ENCODE measurements around the gene MAP6.

The MAP6 gene

DNA sequence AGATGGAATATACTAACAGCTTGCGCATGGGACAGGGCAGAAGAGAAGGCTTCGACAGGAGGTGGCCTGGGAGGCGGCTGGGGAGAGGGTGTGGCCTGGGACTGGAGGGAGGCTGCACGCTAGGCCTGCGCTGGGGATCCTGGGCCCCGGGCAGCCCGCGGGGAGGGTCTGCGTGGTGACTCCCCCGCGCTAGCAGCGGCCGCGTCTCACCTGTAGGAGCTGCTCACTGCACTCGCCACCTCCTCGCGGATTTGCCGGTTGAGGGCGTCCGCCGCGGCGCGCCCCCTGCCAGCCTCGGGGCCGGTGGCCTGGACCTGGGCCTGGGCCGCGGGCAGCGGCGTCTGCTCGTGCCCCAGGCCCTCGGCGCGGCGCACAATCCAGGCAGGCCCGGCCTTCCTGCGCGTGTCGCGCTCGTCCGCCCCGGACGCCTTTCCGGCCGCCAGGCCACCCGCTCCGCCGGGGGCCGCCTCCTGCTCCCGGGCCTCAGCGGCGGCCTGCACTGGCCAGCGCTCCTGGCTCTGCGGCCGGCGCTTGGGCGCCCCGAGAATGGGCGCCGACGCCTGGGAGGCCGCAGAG lies 1.5 kb downstream of the MAP6 start:
- DNase-seq (ENCODE audit: low read depth) = no peak

DNA sequence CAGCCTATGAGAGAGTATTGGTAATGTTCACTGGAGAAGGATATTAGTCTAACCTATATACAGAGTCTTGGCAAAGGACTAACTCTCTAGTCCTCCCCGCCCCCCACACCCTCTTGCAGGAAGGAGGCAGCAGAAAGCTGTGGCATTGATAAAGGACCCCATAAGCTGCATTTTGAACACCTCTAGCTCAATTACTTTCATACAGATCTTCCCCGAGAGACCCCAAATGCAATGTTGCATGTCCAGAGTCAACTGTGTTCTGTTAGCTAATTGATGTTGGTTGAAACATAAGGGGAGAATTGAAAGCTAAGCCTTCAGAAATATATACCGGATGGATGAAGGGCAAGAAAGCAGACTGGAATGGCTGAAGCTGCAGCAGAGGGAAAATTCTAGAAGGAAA lies 2.8 kb downstream of the MAP6 start:
- no peak for DNase-seq (ENCODE audit: low read depth)

DNA sequence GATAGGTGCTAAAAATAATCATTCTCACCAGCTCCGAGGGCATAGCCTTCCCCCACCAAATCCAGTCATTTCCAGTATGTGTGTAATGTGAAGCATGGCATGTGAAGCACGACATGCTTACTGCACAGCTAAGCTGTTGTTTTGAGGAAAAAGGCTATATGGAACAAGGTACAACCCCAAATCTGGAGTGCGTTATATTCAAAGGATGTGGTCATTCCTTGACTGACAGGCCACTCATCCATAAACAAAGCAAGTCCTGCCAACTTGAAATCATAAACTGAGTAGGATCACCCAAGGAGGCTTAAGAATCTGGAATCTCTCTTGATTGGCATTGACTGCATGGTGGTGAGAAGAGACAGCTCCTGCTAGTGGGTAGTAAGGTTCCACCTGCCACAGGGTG lies 3.7 kb downstream of the MAP6 start:
- DNase-seq (ENCODE audit: low read depth) = no peak

DNA sequence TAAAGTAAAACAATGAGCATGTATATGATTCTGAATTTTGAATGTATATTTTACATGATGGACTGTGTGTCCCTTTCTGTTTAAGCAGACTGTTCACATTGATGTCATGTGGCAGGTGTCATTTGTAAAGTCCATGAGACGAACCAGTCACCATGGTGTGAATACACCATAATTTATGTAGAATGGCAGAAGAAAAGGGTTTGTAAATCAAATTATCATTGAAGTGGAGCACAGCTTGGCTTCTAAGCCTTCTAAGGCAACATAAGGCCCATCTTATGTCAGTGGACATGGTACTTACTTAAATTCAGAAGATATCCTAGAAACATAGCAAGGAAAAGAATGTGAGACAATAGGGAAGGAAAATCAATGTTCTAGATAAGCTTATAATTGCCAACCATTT lies 4.4 kb downstream of the MAP6 start:
- no peak for DNase-seq (ENCODE audit: low read depth)

DNA sequence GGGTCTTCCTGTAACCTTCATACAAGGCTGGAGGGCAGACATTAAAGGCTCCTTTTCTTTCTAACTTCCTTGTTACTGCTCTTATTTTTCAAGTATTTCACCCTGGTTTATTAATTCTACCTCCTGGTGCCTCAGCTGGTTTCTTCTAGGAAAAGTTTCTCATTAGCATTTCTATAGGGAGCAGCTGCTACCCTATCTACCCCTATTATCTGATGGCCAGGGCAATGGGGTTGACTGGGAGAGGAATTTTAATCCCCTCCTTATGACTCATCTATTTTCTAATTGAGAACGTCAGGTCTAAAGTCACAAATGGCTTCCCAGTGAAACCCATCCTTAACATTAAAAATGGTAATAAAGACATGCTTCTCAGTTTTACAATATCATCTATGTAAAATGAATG lies 5.0 kb downstream of the MAP6 start:
- no peak for DNase-seq (ENCODE audit: low read depth)

DNA sequence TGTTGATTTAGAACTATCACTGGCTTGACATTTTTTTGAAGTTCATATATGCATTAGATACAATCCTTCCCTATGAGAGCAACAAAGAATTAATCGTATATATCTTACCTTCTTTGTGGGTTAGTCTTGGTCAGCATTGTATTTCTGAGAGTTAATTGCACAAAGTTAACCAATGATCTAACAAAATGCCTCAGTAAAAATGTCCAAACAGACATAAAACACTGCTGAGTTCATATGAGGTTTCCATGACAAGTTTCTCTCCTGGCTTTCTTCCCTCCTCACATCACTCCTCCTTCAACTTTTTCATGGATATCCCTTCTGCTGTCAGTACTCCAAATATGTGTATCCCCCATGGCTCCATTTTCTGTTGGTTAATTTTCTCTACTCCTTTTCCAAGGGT lies 9.0 kb downstream of the MAP6 start:
- no peak for DNase-seq (ENCODE audit: low read depth)

DNA sequence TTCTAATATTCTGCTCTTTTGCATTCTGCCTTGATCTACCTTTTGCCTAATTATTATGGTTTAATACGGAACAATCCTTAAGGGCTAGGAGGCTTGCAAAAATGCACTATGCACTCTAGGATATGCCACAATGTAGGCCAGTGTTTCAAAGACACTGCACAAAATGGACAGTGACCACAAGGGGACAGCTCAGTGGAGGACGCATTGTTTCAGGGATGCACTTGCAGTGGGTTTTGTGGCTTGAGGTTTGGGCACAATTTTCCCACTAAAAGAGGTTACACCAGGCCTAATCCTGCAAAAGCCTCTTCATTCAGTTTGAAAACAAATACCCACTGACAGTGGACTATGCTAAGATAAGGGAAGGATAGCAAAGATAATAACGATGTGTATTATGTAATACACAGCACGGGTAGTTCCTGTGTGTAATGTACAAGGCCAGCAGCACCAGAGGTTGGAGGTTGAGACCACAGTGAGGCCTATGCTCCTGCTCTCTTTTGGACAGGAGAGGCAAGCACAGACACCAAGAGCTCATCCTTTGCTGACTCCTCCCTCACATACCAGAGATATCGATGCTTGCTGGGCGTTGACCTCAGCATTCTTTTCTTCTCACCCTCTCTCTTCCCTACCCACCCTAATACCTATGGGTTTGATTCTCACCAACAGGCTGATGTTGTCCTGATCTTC lies 12.7 kb downstream of the MAP6 start:
- no peak for DNase-seq (ENCODE audit: low read depth)

DNA sequence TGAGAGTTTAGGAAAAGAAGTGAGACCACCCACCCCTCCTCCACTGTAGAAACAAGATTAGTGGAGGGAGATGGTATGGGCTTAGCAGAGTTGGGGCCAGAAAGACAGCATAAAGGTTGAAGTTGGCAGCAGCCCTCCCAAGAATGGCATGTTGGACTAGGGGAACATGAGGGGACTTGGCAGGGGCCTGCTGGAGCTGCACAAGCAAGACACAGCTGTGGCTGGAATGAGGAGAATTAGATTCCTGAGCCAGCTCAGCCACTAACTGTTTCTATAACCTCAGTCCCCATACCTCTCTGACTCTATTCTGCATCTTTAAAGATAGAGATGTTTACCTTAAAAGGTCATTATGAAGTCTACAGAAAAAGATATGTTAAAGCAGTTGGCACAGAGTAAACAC lies 13.2 kb downstream of the MAP6 start:
- DNase-seq (ENCODE audit: low read depth) = no peak

DNA sequence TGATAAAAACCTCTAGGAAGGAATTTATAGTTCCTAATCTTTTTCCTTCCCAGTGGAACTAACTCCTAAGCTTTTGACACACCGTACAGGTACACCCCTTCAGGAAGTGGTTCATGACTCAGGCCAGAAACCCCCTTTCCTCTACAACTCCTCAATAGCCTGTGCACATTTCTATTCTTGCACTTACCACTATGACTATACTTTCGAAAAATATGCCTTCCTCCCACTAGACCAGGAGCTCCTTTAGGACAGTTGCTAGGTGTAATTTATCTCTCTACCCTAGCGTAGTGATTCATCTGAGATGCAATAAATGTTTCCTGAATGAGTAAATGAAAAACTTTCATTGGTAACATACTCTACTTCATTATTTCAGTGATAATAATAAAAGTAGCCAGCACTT lies 14.5 kb downstream of the MAP6 start:
- no peak for DNase-seq (ENCODE audit: low read depth)

DNA sequence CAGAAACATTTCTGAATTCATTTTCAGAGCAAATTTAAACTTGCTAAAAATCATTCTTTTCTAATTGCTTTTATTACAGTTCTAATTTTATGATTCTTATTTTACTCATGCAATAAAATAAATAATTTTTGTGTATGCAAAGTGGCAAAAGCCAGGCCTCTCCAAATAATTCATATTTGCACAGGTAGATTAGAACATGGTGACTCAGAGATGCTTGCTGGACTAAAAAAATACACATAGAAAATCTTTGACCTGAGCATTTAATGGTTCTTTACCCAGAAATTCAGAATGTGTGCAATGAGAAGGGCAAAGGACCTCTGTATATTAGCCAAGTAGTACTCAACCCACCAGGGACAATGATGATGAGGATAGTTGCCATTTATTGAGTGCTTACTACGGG lies 15.3 kb downstream of the MAP6 start:
- no peak for DNase-seq (ENCODE audit: low read depth)

DNA sequence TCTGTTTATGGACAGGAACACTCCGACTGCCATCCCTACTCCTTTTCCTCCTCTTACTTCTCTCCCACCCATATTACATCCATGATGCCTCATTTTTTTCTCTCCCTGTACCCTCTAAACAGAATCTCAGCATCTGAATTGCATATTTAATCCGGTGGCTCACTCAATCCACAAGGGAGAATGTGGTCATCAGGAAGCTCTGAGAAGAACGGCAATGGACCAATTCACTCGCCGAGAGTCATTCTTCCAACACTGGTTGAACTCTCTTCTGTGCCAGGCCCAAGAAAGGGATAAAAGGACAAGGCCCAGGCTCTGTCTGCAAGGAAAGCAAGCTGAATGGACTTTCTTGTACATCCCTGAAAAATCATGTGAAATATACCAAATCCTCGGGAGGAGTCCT lies 15.9 kb downstream of the MAP6 start:
- DNase-seq (ENCODE audit: low read depth) = no peak

DNA sequence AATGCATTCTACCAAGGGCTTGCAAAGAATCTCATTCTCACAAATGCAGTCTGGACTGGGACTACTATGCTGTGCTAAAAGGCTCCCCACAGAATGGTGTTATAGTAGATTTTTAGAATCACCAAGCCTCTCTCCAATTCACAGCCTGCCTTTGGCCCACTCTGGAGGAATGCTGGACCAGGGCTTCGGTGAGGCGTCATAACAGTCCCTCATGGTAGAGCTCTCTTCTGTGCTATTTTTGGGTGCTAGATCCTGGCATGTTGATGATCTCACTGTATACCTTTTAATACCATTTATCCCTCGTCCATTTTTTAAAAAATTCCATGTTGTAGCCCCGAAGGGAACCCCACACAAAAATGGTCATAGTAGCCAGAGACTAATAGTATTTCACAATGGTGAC lies 17.6 kb downstream of the MAP6 start:
- DNase-seq (ENCODE audit: low read depth) = no peak

DNA sequence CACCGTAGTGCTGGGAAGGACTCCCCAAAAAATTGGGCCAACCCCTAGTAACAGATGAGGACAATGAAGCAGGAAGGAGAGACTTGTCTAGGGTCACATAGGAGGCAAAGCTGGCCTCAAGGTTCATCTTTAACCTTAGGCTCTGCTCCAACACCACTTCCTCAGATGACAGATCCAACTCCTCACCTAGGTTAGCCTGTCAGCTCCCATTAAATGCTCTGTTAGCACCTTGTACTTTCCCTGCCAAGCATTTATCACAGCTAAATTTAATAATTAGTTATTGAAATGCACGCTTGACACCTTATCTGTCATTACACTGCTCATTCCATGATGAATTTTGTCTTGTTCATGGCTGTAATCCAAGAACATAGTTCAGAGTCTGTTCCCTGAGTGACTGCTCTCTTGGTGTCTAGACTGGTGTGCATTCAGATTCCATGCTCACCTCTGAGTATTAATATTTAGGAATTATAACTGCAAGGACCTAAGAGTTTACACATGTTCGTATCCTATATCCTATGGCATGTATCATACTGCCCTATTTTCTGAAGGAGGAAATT lies 18.6 kb downstream of the MAP6 start:
- DNase-seq (ENCODE audit: low read depth) = no peak

DNA sequence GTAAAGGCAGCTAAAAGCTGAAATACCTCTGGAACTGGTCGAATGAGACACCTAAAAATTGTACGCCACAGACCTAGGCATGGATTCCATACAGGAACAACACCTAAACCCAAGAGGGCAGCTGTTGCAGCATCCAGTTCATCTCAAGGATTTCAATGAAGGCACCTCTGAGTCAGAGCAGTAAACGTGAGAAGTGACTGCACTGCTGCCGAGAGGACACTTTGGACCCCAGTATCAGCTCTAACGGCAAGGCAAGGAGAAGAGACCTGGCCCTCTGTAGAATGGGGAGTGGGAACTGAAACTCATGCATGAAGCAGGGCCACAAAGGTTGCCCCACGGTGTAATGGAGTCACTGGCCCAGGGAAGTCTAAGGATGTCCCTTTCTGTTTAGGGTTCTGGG lies 23.9 kb downstream of the MAP6 start:
- DNase-seq (ENCODE audit: low read depth) = no peak

DNA sequence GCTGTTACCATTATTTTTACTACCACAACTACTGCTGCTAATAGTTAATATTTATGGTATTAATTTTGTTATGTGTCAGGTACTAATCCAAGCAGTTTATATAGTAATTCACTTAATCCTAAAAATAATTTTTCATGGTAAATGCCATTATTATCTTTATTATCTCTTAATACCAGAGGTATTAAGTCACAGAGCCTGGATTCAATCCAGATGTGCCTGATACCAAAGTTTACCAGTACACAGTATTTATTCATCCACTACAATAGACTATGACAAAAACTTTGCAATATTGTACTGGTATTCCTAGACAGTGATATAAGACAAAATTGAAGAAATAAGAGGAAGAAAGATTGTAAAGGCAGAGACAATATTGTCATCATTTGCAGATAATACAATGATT lies 24.5 kb downstream of the MAP6 start:
- no peak for DNase-seq (ENCODE audit: low read depth)

DNA sequence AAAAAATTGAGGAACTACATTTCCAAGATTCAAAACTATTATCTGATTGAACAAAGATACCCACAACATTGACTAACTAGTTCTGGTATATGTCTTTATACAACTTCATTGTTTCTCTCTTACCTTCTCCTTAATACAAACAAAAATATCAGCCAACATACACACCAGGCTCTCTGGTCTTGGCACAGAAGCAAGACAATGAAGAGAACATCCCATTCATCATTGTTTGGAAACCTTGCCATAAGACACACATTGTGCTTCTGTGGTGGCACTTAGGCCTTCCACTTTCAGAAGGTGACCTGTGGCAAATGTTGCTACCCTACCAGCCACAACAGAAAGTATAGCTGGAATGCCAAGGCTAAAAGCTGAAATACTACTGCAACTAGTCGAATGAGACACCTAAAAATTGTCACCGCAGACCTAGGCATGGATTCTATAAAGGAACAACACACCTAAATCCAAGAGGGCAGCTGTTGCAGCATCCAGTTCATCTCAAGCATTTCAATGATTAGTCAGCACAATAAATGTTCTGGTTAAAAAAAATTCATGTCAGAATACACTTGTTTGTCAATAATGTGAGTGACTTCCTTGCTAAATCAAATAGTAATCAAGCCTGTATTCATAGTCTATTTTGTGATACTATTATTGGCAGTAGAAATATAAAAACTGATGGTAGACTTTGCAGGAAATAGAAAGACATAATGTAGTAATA lies 26.3 kb downstream of the MAP6 start:
- DNase-seq (ENCODE audit: low read depth) = no peak

DNA sequence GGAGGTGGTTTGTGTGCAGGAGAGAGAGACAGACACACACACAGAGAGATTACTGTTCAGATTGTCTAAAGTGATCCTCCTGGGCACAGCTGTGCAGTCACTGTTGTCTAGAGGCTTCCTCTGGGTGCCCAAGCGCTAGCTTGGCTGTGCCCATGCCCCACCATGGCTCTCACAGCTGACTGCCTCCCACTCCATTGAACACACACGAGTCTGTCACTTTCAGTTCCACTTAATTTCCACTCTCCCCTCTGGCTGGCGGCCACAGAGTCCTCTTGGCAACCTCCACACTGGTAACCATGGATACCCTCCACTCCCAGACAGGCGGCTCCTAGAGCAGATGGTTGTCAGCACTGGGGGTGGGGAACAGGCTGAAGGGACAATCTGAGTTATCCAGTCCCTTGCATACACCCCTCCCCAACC lies 29.1 kb downstream of the MAP6 start:
- no peak for DNase-seq (ENCODE audit: low read depth)

DNA sequence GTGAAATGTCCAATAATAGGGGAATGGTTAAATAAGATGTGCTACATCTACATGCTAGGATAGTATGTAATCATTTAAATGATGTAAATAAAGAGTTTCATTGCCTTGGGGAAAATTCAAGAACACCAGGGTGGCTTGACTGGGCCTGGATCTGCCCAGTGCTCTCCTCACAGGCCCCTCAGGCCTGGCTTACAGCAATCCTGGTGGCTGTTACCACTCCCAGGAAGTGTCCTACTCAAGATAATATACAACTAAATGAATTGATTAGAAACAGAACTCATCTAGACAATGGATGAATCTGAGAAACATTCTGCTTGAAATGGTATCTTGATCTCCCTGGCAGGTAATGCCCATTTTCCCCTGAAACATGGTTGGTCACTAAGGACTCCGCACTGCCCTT lies 30.8 kb downstream of the MAP6 start:
- no peak for DNase-seq (ENCODE audit: low read depth)

DNA sequence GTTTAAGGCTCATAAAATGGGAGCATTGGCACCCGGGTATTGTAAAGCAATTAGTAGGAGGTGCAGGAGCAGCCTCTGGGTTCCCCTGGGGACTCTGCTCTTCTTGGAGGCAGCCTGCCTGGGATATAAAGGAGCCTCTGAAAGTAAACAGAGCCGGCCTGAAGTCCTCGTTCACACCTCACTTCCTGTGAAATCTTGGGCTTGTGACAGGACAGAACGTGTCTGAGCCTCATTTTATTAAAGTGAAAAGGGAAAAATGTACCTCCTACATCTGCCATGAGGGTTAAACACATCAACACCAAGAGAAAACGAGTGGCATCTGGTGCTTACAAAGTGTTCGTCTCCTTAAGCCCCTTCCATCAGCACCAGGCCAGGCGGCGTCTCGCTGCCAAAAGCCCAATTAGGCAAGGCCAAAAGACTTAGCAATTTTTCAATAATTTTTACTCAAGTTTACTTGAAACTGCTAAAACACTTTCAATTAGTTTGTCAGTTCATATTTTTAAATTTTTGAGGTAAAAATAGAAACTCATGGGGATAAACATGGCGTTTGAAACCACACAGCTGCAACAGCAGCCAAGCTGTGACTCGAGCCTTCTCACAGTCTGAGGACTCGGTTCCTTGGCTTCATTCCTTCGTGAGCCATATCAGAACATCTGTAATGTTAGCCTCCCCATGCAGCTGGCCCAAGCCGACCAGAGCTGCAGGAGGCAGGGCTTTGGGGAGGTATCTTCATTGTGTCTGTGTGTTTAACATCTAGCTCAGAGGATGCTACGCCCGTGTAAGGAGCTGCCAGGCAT lies 33.6 kb downstream of the MAP6 start:
- no peak for DNase-seq (ENCODE audit: low read depth)

DNA sequence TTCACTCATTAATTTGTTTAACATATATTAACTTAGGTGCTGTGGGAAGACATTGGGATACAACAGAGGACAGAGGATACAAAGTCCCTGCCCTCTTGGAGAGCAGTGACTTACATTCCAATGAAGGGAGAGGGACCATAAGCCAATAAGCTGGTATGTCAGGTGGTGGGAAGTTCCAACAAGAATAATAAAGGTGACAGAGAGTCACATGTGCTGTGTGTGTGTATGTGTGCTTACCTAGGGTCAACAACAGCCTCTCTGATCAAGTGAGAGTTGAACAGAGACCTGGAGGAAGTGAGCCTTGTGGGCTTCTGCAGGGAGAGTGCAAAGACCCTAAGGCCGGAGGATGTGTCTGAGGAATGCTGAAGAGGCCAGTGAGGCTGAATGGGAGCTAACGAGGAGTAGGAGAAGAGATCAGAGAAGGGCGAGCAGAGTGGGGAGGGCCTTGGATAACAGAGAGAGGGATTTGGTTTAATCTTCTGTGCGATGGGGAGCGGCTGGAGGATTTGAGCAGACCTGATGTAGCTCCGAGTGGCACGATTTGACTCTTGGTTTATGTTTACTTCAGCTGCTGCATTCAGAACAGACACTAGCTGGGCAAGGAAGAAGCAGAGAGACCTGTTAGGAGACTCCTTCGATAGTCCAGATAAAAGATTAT lies 35.3 kb downstream of the MAP6 start:
- DNase-seq (ENCODE audit: low read depth) = no peak

DNA sequence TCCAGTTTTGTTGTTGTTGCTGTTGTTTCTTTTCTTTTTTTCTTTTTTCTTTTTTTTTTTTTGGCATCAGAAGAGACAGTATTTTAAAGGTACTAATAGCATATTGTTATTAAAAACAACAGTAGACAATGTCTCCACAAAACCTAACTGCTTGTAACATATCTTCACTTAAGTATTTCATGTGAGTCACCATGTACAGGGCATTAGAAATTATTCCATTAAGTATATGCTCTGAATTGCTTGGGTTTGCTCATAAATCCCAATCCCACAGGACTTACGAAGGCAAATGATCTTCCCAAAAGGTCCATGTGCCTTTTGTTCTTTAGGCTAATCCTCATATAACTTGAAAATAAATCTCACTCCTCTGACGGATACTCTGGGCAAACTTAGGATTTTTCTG lies 35.9 kb downstream of the MAP6 start:
- no peak for DNase-seq (ENCODE audit: low read depth)

DNA sequence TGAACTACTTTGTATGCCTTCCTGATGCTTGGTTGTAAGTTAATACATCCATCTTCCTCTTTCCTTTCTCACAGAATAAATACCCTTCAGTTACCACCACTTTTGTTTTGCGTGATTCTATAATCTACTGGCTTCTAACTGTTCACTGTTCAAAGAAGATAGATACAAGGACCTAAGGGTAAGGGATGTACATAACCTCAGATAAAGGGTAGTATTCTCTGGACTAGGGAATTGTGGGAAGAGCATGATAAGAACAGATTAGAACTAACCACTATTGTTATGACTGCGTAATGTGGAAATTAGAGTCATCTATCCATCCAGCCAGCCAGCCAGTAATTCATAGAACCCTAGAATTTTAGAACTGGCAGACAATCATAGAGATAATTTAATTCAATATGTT lies 36.4 kb downstream of the MAP6 start:
- DNase-seq (ENCODE audit: low read depth) = no peak
